HG03175 (cell line): ENCODE measurements around the gene SEC61A2.

Source experiments
- ATAC-seq: cut with Tn5 transposase; IDR thresholded peaks from one replicate; pipeline ENCODE4 v1.9.1; 2021; ENCODE audit warnings: mild to moderate bottlenecking, moderate library complexity; ENCODE audit not compliant: unreplicated experiment

The SEC61A2 gene

GRCh38 chr10:12195603-12196506 lies 66.4 kb downstream of the SEC61A2 start, which contains the start of the genes CDC123 and NUDT5:
TSS of gene CDC123 (plus strand) at chr10:12196188. CDS start at chr10:12196246, 58 bp downstream.
TSS of gene NUDT5 (minus strand) at chr10:12195891. CDS start at chr10:12186291, 9,600 bp downstream.
- ATAC-seq = peak; percentile 93

- ATAC-seq = no peak
Observed at GRCh38 chr10:12196531-12197211, 67.2 kb downstream of the SEC61A2 start.

- no peak for ATAC-seq
Observed at GRCh38 chr10:12198156-12198555, 68.7 kb downstream of the SEC61A2 start.

- ATAC-seq = no peak
Observed at GRCh38 chr10:12200850-12201249, 71.4 kb downstream of the SEC61A2 start.

- no peak for ATAC-seq
Observed at GRCh38 chr10:12201543-12201942, 72.1 kb downstream of the SEC61A2 start.

GRCh38 chr10:12202226-12202625 lies 72.7 kb downstream of the SEC61A2 start:
- ATAC-seq = no peak

- no peak for ATAC-seq
Observed at GRCh38 chr10:12205082-12205481, 75.6 kb downstream of the SEC61A2 start.

- no peak for ATAC-seq
Observed at GRCh38 chr10:12207114-12207513, 77.6 kb downstream of the SEC61A2 start.

GRCh38 chr10:12208460-12208859 lies 79.0 kb downstream of the SEC61A2 start:
- ATAC-seq = no peak

- ATAC-seq = no peak
Observed at GRCh38 chr10:12212454-12212853, 83.0 kb downstream of the SEC61A2 start.

- no peak for ATAC-seq
Observed at GRCh38 chr10:12213621-12214020, 84.1 kb downstream of the SEC61A2 start.

- no peak for ATAC-seq
Observed at GRCh38 chr10:12214093-12214492, 84.6 kb downstream of the SEC61A2 start.

GRCh38 chr10:12214763-12215218 lies 85.3 kb downstream of the SEC61A2 start:
- no peak for ATAC-seq
